ENCODE results near the gene POU2AF2. TPM values are rescaled to one million over a fixed set of nuclear protein-coding genes. Genes with fewer than 3 reads are reported as not detected.
"Not testable (repeated sequence)": the region's sequence is repeated elsewhere in the genome, so short reads cannot be mapped to it uniquely, and the experiment has no call there.

The POU2AF2 gene
- total RNA-seq, 2 experiments from 2014 or later = not detected

- Mint-ChIP-seq H3K4me1 (peaks cover 2% of the 10 kb centered on the region), H3K27ac (no peak overlapping the region), H3K27me3 (peaks cover 24% of the 10 kb centered on the region), H3K4me3 (no peak overlapping the region), H3K9me3 (no peaks in the 10 kb centered on the region), H3K36me3 (ENCODE audit: low read depth) (no peaks in the 10 kb centered on the region)
- DNase-seq = no peak
- CTCF ChIA-PET = interaction anchor here (0.6 kb wide), 1 partner anchor 1140 kb away, joined by 6 read pairs; no protein-coding TSS in a partner anchor
- POLR2A ChIA-PET = no interaction called here
Measured at GRCh38 chr11:111265421-111265820, 19.9 kb downstream of the POU2AF2 start.

GRCh38 chr11:111268303-111268702 is 22.8 kb downstream of the POU2AF2 start:
- CTCF ChIA-PET; H3K9me3 Mint-ChIP-seq; H3K27me3 Mint-ChIP-seq; H3K27ac Mint-ChIP-seq; POLR2A ChIA-PET; DNase-seq; H3K36me3 Mint-ChIP-seq (ENCODE audit: low read depth); H3K4me1 Mint-ChIP-seq; H3K4me3 Mint-ChIP-seq: not testable (repeated sequence)

GRCh38 chr11:111269146-111269868 is 23.8 kb downstream of the POU2AF2 start:
- Mint-ChIP-seq H3K27ac (no peak overlapping the region), H3K36me3 (ENCODE audit: low read depth) (no peaks in the 10 kb centered on the region), H3K4me3 (no peak overlapping the region), H3K4me1 (peaks cover 5% of the 10 kb centered on the region), H3K9me3 (no peaks in the 10 kb centered on the region), H3K27me3 (peaks cover 3% of the 10 kb centered on the region)
- ChIA-PET CTCF (no interaction called here), POLR2A (no interaction called here)
- DNase-seq = no peak

- no peak overlapping the region for H3K4me3 Mint-ChIP-seq
- no peaks in the 10 kb centered on the region for H3K9me3 Mint-ChIP-seq
- peaks cover 16% of the 10 kb centered on the region for H3K27me3 Mint-ChIP-seq
- no peak for DNase-seq
- ChIA-PET POLR2A (no interaction called here), CTCF (no interaction called here)
- H3K4me1 Mint-ChIP-seq = peaks cover 5% of the 10 kb centered on the region
- H3K36me3 Mint-ChIP-seq (ENCODE audit: low read depth) = no peaks in the 10 kb centered on the region
- no peak overlapping the region for H3K27ac Mint-ChIP-seq
Measured at GRCh38 chr11:111272420-111272819, 26.9 kb downstream of the POU2AF2 start.

GRCh38 chr11:111282562-111283075 is 37.1 kb downstream of the POU2AF2 start:
- Mint-ChIP-seq H3K4me1 (no peaks in the 10 kb centered on the region), H3K27me3 (peaks cover 3% of the 10 kb centered on the region), H3K9me3 (no peaks in the 10 kb centered on the region), H3K4me3 (no peak overlapping the region), H3K27ac (no peak overlapping the region), H3K36me3 (ENCODE audit: low read depth) (no peaks in the 10 kb centered on the region)
- ChIA-PET POLR2A (interaction anchor here (0.6 kb wide), 1 partner anchor 167 kb away, joined by 3 read pairs; no protein-coding TSS in a partner anchor), CTCF (interaction anchor here (0.6 to 2.0 kb wide), 9 partner anchors 34 to 968 kb away, joined by 3 to 9 read pairs (median 4); no protein-coding TSS in a partner anchor)
- no peak for DNase-seq

- Mint-ChIP-seq H3K4me1 (no peaks in the 10 kb centered on the region), H3K4me3 (no peak overlapping the region), H3K27ac (no peak overlapping the region), H3K27me3 (peaks cover 3% of the 10 kb centered on the region), H3K36me3 (ENCODE audit: low read depth) (no peaks in the 10 kb centered on the region), H3K9me3 (no peaks in the 10 kb centered on the region)
- ChIA-PET CTCF (interaction anchor here (0.6 to 4.9 kb wide), 5 partner anchors 12 to 162 kb away, joined by 3 to 19 read pairs (median 9); no protein-coding TSS in a partner anchor), POLR2A (no interaction called here)
- DNase-seq = no peak
Measured at GRCh38 chr11:111283945-111284481, 38.5 kb downstream of the POU2AF2 start.

GRCh38 chr11:111285189-111286091 is 39.9 kb downstream of the POU2AF2 start:
- Mint-ChIP-seq H3K27ac (no peak overlapping the region), H3K4me3 (no peak overlapping the region), H3K27me3 (peaks cover 3% of the 10 kb centered on the region), H3K9me3 (no peaks in the 10 kb centered on the region), H3K4me1 (no peaks in the 10 kb centered on the region), H3K36me3 (ENCODE audit: low read depth) (no peaks in the 10 kb centered on the region)
- CTCF ChIA-PET = interaction anchor here (4.4 to 4.9 kb wide), 2 partner anchors 138 to 144 kb away, joined by 17 to 19 read pairs; no protein-coding TSS in a partner anchor
- DNase-seq = no peak
- POLR2A ChIA-PET = no interaction called here

GRCh38 chr11:111291764-111292163 is 46.2 kb downstream of the POU2AF2 start:
- Mint-ChIP-seq H3K4me1 (no peaks in the 10 kb centered on the region), H3K36me3 (ENCODE audit: low read depth) (no peaks in the 10 kb centered on the region), H3K9me3 (no peaks in the 10 kb centered on the region), H3K4me3 (no peak overlapping the region), H3K27ac (no peak overlapping the region), H3K27me3 (peaks cover 2% of the 10 kb centered on the region)
- ChIA-PET POLR2A (no interaction called here), CTCF (no interaction called here)
- no peak for DNase-seq

- H3K9me3 Mint-ChIP-seq; POLR2A ChIA-PET; H3K36me3 Mint-ChIP-seq (ENCODE audit: low read depth); H3K4me1 Mint-ChIP-seq; H3K4me3 Mint-ChIP-seq; H3K27ac Mint-ChIP-seq; DNase-seq; H3K27me3 Mint-ChIP-seq; CTCF ChIA-PET: not testable (repeated sequence)
Measured at GRCh38 chr11:111292408-111292807, 46.9 kb downstream of the POU2AF2 start.

GRCh38 chr11:111296196-111296595 is 50.7 kb downstream of the POU2AF2 start:
- Mint-ChIP-seq H3K4me1 (no peaks in the 10 kb centered on the region), H3K36me3 (ENCODE audit: low read depth) (no peaks in the 10 kb centered on the region), H3K27me3 (peaks cover 32% of the 10 kb centered on the region), H3K27ac (no peak overlapping the region), H3K4me3 (no peak overlapping the region), H3K9me3 (no peaks in the 10 kb centered on the region)
- ChIA-PET CTCF (interaction anchor here (0.9 to 1.2 kb wide), 3 partner anchors 12 to 127 kb away, joined by 3 to 4 read pairs (median 3); no protein-coding TSS in a partner anchor), POLR2A (no interaction called here)
- DNase-seq = no peak

GRCh38 chr11:111297696-111298095 is 52.2 kb downstream of the POU2AF2 start:
- Mint-ChIP-seq H3K4me1 (no peaks in the 10 kb centered on the region), H3K4me3 (no peak overlapping the region), H3K9me3 (no peaks in the 10 kb centered on the region), H3K36me3 (ENCODE audit: low read depth) (no peaks in the 10 kb centered on the region), H3K27me3 (peaks cover 42% of the 10 kb centered on the region), H3K27ac (no peak overlapping the region)
- ChIA-PET POLR2A (no interaction called here), CTCF (no interaction called here)
- DNase-seq = no peak

GRCh38 chr11:111298413-111299100 is 53.0 kb downstream of the POU2AF2 start, which contains the start of gene POU2AF3:
POU2AF3 (plus strand) TSS chr11:111298546; CDS start chr11:111298582, 36 bp downstream.
- no peaks in the 10 kb centered on the region for H3K4me1 Mint-ChIP-seq
- peaks cover 46% of the 10 kb centered on the region for H3K27me3 Mint-ChIP-seq
- DNase-seq = no peak
- CTCF ChIA-PET = interaction anchor here (1.0 to 1.2 kb wide), 2 partner anchors 12 to 148 kb away, joined by 3 read pairs; no protein-coding TSS in a partner anchor
- H3K9me3 Mint-ChIP-seq = no peaks in the 10 kb centered on the region
- H3K4me3 Mint-ChIP-seq = no peak within 1 kb of the TSS
- POLR2A ChIA-PET = no interaction called here
- H3K36me3 Mint-ChIP-seq (ENCODE audit: low read depth) = no peaks in the 10 kb centered on the region
- no peak within 1 kb of the TSS for H3K27ac Mint-ChIP-seq
